HK-2 (cell line): ENCODE measurements around the gene OR51L1.
"Not testable (repeated sequence)": the region's sequence is repeated elsewhere in the genome, so short reads cannot be mapped to it uniquely, and the experiment has no call there.

Experiments
- DNase-seq: peaks from one replicate; pipeline ENCODE4 v3.0.0-alpha.2; 2018; ENCODE audit not compliant: unreplicated experiment

The OR51L1 gene

GRCh38 chr11:4994551-4994950 is at the start of gene OR51L1:
TSS of gene OR51L1 (plus strand) at chr11:4994851. CDS start at chr11:4998983, 4,132 bp downstream.
- DNase-seq: no peak

- DNase-seq: no peak
Observed at GRCh38 chr11:4947505-4947904, 47.1 kb upstream of the OR51L1 start, which contains the start of gene OR51A4. TSS of gene OR51A4 (minus strand) at chr11:4947605. CDS start at chr11:4947100, 505 bp downstream.

GRCh38 chr11:4955613-4956012 is 39.0 kb upstream of the OR51L1 start, which contains the start of gene OR51A2:
TSS of gene OR51A2 (minus strand) at chr11:4955713. CDS start at chr11:4955713, 0 bp downstream.
- not testable (repeated sequence) for DNase-seq

GRCh38 chr11:4957396-4957795 is 37.3 kb upstream of the OR51L1 start:
- no peak for DNase-seq

GRCh38 chr11:4960877-4961276 is 33.8 kb upstream of the OR51L1 start:
- no peak for DNase-seq

- DNase-seq: no peak
Observed at GRCh38 chr11:4962816-4963215, 31.8 kb upstream of the OR51L1 start.

GRCh38 chr11:4975436-4975835 is 19.2 kb upstream of the OR51L1 start:
- no peak for DNase-seq

- no peak for DNase-seq
Observed at GRCh38 chr11:4979036-4979435, 15.6 kb upstream of the OR51L1 start.

- no peak for DNase-seq
Observed at GRCh38 chr11:4982678-4983077, 12.0 kb upstream of the OR51L1 start.

GRCh38 chr11:4983841-4984240 is 10.8 kb upstream of the OR51L1 start:
- peak; percentile 23 for DNase-seq

GRCh38 chr11:4991060-4991459 is 3.6 kb upstream of the OR51L1 start:
- no peak for DNase-seq

- peak; percentile 18 for DNase-seq
Observed at GRCh38 chr11:5004424-5005274, 10.0 kb downstream of the OR51L1 start.

- DNase-seq: no peak
Observed at GRCh38 chr11:5007561-5007960, 12.9 kb downstream of the OR51L1 start.

GRCh38 chr11:5011254-5011653 is 16.6 kb downstream of the OR51L1 start:
- DNase-seq: no peak

GRCh38 chr11:5013012-5013411 is 18.4 kb downstream of the OR51L1 start:
- no peak for DNase-seq

- no peak for DNase-seq
Observed at GRCh38 chr11:5021996-5022395, 27.3 kb downstream of the OR51L1 start.

- no peak for DNase-seq
Observed at GRCh38 chr11:5036669-5037068, 42.0 kb downstream of the OR51L1 start.

- no peak for DNase-seq
Observed at GRCh38 chr11:5037926-5038325, 43.3 kb downstream of the OR51L1 start.

GRCh38 chr11:5038341-5038740 is 43.7 kb downstream of the OR51L1 start:
- no peak for DNase-seq

GRCh38 chr11:5040876-5041275 is 46.2 kb downstream of the OR51L1 start:
- DNase-seq: no peak

- no peak for DNase-seq
Observed at GRCh38 chr11:5042091-5042490, 47.4 kb downstream of the OR51L1 start.

- no peak for DNase-seq
Observed at GRCh38 chr11:5043380-5043779, 48.7 kb downstream of the OR51L1 start.

- no peak for DNase-seq
Observed at GRCh38 chr11:5046226-5046625, 51.6 kb downstream of the OR51L1 start, which contains the start of gene OR52J3. TSS of gene OR52J3 (plus strand) at chr11:5046526. CDS start at chr11:5046526, 0 bp downstream.
